HCT116 (cell line): Measurements from ENCODE around the gene DOCK9. TPM values are rescaled to one million over a fixed set of nuclear protein-coding genes. Genes with fewer than 3 reads are reported as not detected.

Source experiments
- ATAC-seq: fragments of 200-7000 bp; cut with Tn5 transposase; 2 replicates; pipeline ENCODE4 v1.9.1; 2020; ENCODE audit warnings: mild to moderate bottlenecking, moderate library complexity
- BruUV-seq: library from RNA; stranded (reverse); fragments of 400-500 nt; replicated peaks from 2 replicates; lab custom pipeline; 2021; lab: Mats Ljungman, UMichigan
- CTCF ChIA-PET: fragments of 300-600 bp; sonication (Branson Sonifier 250); formaldehyde crosslinking; loops from one replicate; lab custom pipeline; 2021; ENCODE audit warnings: antibody characterized with exemption; lab: Charles Lee
- POLR2A ChIA-PET: fragments of 300-600, 350-600 bp; sonication (Branson Sonifier 250); formaldehyde crosslinking; loops from one replicate; lab custom pipeline; 2021; ENCODE audit warnings: antibody characterized with exemption; lab: Charles Lee
- RAD21 ChIA-PET, 2 experiments: fragments of 300-600 bp; sonication (Branson Sonifier 250); formaldehyde crosslinking; loops; one replicate each; lab custom pipeline; 2023; ENCODE audit warnings: low total read pairs in 2 of 2; ENCODE audit not compliant: uncharacterized antibody in 2 of 2, unreplicated experiment in 2 of 2, low non-redundant PET in 1 of 2; lab: Charles Lee
- DNase-seq: peaks from one replicate; pipeline ENCODE4 v3.0.0-alpha.2; 2010; ENCODE audit warnings: low read depth, low spot score
- H2AFZ ChIP-seq: fragments of 200-600 bp; shearing (Covaris generic), sonication (generic); 2 replicates; pipeline ENCODE4 v1.6.1; 2017; ENCODE audit warnings: low read depth, mixed run types, mixed read lengths, antibody characterized with exemption, low read length; ENCODE audit not compliant: poor library complexity, severe bottlenecking
- H3K27ac ChIP-seq: 2 replicates; pipeline ENCODE4 v1.5.1; 2012; ENCODE audit warnings: low read depth, low read length
- H3K27me3 ChIP-seq: fragments of 200-600 bp; sonication (generic); 2 replicates; pipeline ENCODE4 v1.6.1; 2016; ENCODE audit warnings: mixed run types, low read length, mixed read lengths; ENCODE audit not compliant: insufficient read depth
- H3K36me3 ChIP-seq, 2 experiments: fragments of 200-500 bp in 1 of 2; fragments of 200-600 bp in 1 of 2; sonication (Bioruptor generic) in 1 of 2; sonication (generic) in 1 of 2; 2 replicates each; pipeline versions ENCODE4 v1.5.1 to v1.6.1; 2014 to 2016; ENCODE audit warnings: low read length in 2 of 2, inconsistent platforms in 1 of 2, mixed read lengths in 1 of 2, mixed run types in 1 of 2; ENCODE audit not compliant: insufficient read depth in 2 of 2, control insufficient read depth in 1 of 2
- H3K4me1 ChIP-seq, 2 experiments: fragments of 200-600 bp in 1 of 2; sonication (generic) in 1 of 2; 2 replicates each; pipeline versions ENCODE4 v1.5.1 to v1.6.1; 2012 to 2017; ENCODE audit warnings: low read length in 2 of 2, inconsistent platforms in 1 of 2, mild to moderate bottlenecking in 1 of 2, mixed read lengths in 1 of 2, mixed run types in 1 of 2, moderate library complexity in 1 of 2; ENCODE audit not compliant: insufficient read depth in 2 of 2, control insufficient read depth in 1 of 2
- H3K4me2 ChIP-seq: fragments of 200-600 bp; sonication (generic); 2 replicates; pipeline ENCODE4 v1.6.1; 2017; ENCODE audit warnings: mixed run types, low read length, mixed read lengths
- H3K4me3 ChIP-seq, 2 experiments: fragments of 200-600 bp in 1 of 2; sonication (generic) in 1 of 2; replicated peaks in 1 of 2; 2 replicates each; pipeline ENCODE4 v1.5.1; 2011 to 2016; ENCODE audit warnings: low read length in 2 of 2, control low read depth in 1 of 2, low read depth in 1 of 2, mild to moderate bottlenecking in 1 of 2, mixed read lengths in 1 of 2, mixed run types in 1 of 2
- H3K79me2 ChIP-seq: fragments of 200-600 bp; sonication (generic); 2 replicates; pipeline ENCODE4 v1.6.1; 2017; ENCODE audit warnings: mild to moderate bottlenecking, mixed run types, low read length, moderate library complexity, mixed read lengths; ENCODE audit not compliant: insufficient read depth
- H3K9ac ChIP-seq: fragments of 200-600 bp; sonication (generic); 2 replicates; pipeline ENCODE4 v1.6.1; 2016; ENCODE audit warnings: low read length, mixed read lengths
- H3K9me2 ChIP-seq: fragments of 200-600 bp; sonication (generic), shearing (Covaris generic); 2 replicates; pipeline ENCODE4 v1.6.1; 2017; ENCODE audit warnings: mixed run types, mild to moderate bottlenecking, moderate library complexity; ENCODE audit not compliant: insufficient read depth
- H3K9me3 ChIP-seq, 2 experiments: fragments of 200-500 bp in 1 of 2; fragments of 200-600 bp in 1 of 2; sonication (Bioruptor generic) in 1 of 2; sonication (generic) in 1 of 2; 2 replicates each; pipeline ENCODE4 v1.6.1; 2014 to 2017; ENCODE audit warnings: low read length in 2 of 2, mixed read lengths in 2 of 2, inconsistent platforms in 1 of 2, low read depth in 1 of 2, mild to moderate bottlenecking in 1 of 2, mixed run types in 1 of 2, moderate library complexity in 1 of 2; ENCODE audit not compliant: control insufficient read depth in 1 of 2, insufficient read depth in 1 of 2
- H4K20me1 ChIP-seq: fragments of 200-600 bp; sonication (generic), shearing (Covaris generic); 2 replicates; pipeline ENCODE4 v1.6.1; 2017; ENCODE audit warnings: mixed run types, mild to moderate bottlenecking, moderate library complexity; ENCODE audit not compliant: insufficient read depth
- CBX3 ChIP-seq: IDR thresholded peaks from 2 replicates; pipeline ENCODE4 v1.6.1; 2012; ENCODE audit warnings: low read depth
- CEBPB ChIP-seq: IDR thresholded peaks from 2 replicates; pipeline ENCODE4 v1.6.1; 2012; ENCODE audit warnings: low read depth
- ELF1 ChIP-seq: IDR thresholded peaks from 2 replicates; pipeline ENCODE4 v1.6.1; 2012; ENCODE audit warnings: low read depth, borderline replicate concordance
- FOSL1 ChIP-seq: IDR thresholded peaks from 2 replicates; pipeline ENCODE4 v1.6.1; 2012; ENCODE audit warnings: low read depth
- POLR2AphosphoS5 ChIP-seq: IDR thresholded peaks from 2 replicates; pipeline ENCODE4 v1.6.1; 2011; ENCODE audit warnings: mild to moderate bottlenecking, low read depth, low read length, moderate library complexity
- RAD21 ChIP-seq: IDR thresholded peaks from 2 replicates; pipeline ENCODE4 v1.6.1; 2012; ENCODE audit warnings: low read depth, mild to moderate bottlenecking
- REST ChIP-seq: IDR thresholded peaks from 2 replicates; pipeline ENCODE4 v1.6.1; 2012; ENCODE audit warnings: low read depth
- SRF ChIP-seq: IDR thresholded peaks from 2 replicates; pipeline ENCODE4 v1.6.1; 2012; ENCODE audit warnings: low read depth
- TCF7L2 ChIP-seq: IDR thresholded peaks from 2 replicates; pipeline ENCODE4 v1.7.0; 2011; ENCODE audit warnings: borderline replicate concordance, inconsistent platforms; ENCODE audit not compliant: insufficient read depth, insufficient read length; ENCODE audit errors: extremely low read depth
- ZNF274 ChIP-seq: fragments of 200-500 bp; sonication (Bioruptor generic); IDR thresholded peaks from 2 replicates; pipeline ENCODE4 v1.6.1; 2014; ENCODE audit warnings: mild to moderate bottlenecking, low read depth, low read length, inconsistent platforms
- intact Hi-C: fragments of 100-400 bp; cut with micrococcal nuclease; formaldehyde crosslinking; loops from 2 replicates; pipeline ENCODE4 v1.10.0; 2022
- total RNA-seq: library from RNA; stranded (reverse); gene quantifications from one replicate; pipeline ENCODE4 v1.2.1, GENCODE V29; 2021; ENCODE audit not compliant: unreplicated experiment
- TF ChIP-seq, protein P1 (sequence below): IDR thresholded peaks from 2 replicates; pipeline ENCODE4 v1.6.1; 2012

DOCK9 gene
- total RNA-seq, 1 experiment from 2014 or later = 58.8 TPM

- H3K4me3 ChIP-seq = no peak overlapping the region
- no peak overlapping the region for H3K9ac ChIP-seq
- ChIA-PET CTCF (no interaction called here), POLR2A (no interaction called here), RAD21 (no interaction called here)
- peaks cover 0 to 2% of the 10 kb centered on the region in 2 experiments; a peak in 1 of 4 replicates for H3K4me1 ChIP-seq
- H3K79me2 ChIP-seq = peaks cover 5% of the 10 kb centered on the region
- ATAC-seq (no peak), DNase-seq (no peak)
- intact Hi-C loops = no loop called here
- no peaks in the 10 kb centered on the region for H3K36me3 ChIP-seq
- TF ChIP-seq FOSL1 (no peak), CBX3 (no peak), TCF7L2 (no peak), CEBPB (no peak), REST (no peak), RAD21 (no peak), ELF1 (no peak), ZNF274 (no peak), POLR2AphosphoS5 (no peak), SRF (no peak)
- TF ChIP-seq, protein P1, sequence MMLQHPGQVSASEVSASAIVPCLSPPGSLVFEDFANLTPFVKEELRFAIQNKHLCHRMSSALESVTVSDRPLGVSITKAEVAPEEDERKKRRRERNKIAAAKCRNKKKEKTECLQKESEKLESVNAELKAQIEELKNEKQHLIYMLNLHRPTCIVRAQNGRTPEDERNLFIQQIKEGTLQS = no peak
- BruUV-seq = no TSS peak
- H3K27me3 ChIP-seq = no peaks in the 10 kb centered on the region
- H3K9me2 ChIP-seq = no peaks in the 10 kb centered on the region
- H2AFZ ChIP-seq = no peak overlapping the region
- H3K9me3 ChIP-seq = no peaks in the 10 kb centered on the region
- H3K27ac ChIP-seq = no peak overlapping the region
- no peak overlapping the region for H3K4me2 ChIP-seq
- H4K20me1 ChIP-seq = no peaks in the 10 kb centered on the region
Measured at GRCh38 chr13:99003851-99004471, 26.1 kb upstream of the DOCK9 start.
